Gastrocnemius medialis (tissue), 4 donors: Measurements from ENCODE around the gene NDUFB4. TPM values are rescaled to one million over a fixed set of nuclear protein-coding genes. Genes with fewer than 3 reads are reported as not detected.

Experiments
- ATAC-seq, 2 donors: fragments of 150-250 bp; one replicate each; pipeline ENCODE4 v1.9.1; 2016
- DNase-seq, 2 donors: peaks; one replicate each; pipeline ENCODE4 v3.0.0-alpha.2; 2019
- H3K27ac ChIP-seq, 4 donors: fragments of 200-600 bp; sonication (generic); 1 replicate in 1 of 4; 2 replicates in 3 of 4; pipeline ENCODE4 v1.5.1; 2016 to 2018; ENCODE audit warnings: mild to moderate bottlenecking in 2 of 4, moderate library complexity in 1 of 4
- H3K27me3 ChIP-seq, 3 donors: fragments of 200-600 bp; sonication (generic) in 2 of 3; 1 replicate in 1 of 3; 2 replicates in 2 of 3; pipeline versions ENCODE4 v1.5.1 to v1.6.0; 2016 to 2019; ENCODE audit warnings: mild to moderate bottlenecking in 1 of 3, moderate library complexity in 1 of 3
- H3K36me3 ChIP-seq, 2 donors: fragments of 200-600 bp; sonication (generic) in 1 of 2; one replicate each; pipeline ENCODE4 v1.5.1; 2017 to 2018
- H3K4me1 ChIP-seq, 2 donors: fragments of 200-600 bp; sonication (generic) in 1 of 2; one replicate each; pipeline ENCODE4 v1.5.1; 2016 to 2017; ENCODE audit warnings: mild to moderate bottlenecking in 2 of 2
- H3K4me3 ChIP-seq, 4 donors: fragments of 200-600 bp; sonication (generic) in 3 of 4; 1 replicate in 1 of 4; 2 replicates in 3 of 4; pipeline ENCODE4 v1.5.1; 2016 to 2019; ENCODE audit warnings: mild to moderate bottlenecking in 2 of 4
- H3K9me3 ChIP-seq, 3 donors: fragments of 200-600 bp; sonication (generic) in 2 of 3; 1 replicate in 1 of 3; 2 replicates in 2 of 3; pipeline ENCODE4 v1.5.1; 2016 to 2019
- CTCF ChIP-seq, 5 experiments: fragments of 450-650 bp in 3 of 5; fragments of 200-600 bp in 2 of 5; sonication (generic) in 2 of 5; IDR thresholded peaks in 4 of 5; conservative IDR thresholded peaks in 1 of 5; 1 replicate in 4 of 5; 2 replicates in 1 of 5; pipeline ENCODE4 v1.5.1; 2016 to 2019; ENCODE audit warnings: antibody characterized with exemption in 5 of 5, mild to moderate bottlenecking in 3 of 5, moderate library complexity in 3 of 5
- POLR2A ChIP-seq, 2 donors: fragments of 450-650 bp; IDR thresholded peaks; one replicate each; pipeline ENCODE4 v1.6.1; 2017; ENCODE audit warnings: antibody characterized with exemption in 2 of 2, mild to moderate bottlenecking in 2 of 2, moderate library complexity in 2 of 2
- in situ Hi-C, 4 donors: fragments of 200-750 bp; cut with MboI; loops; one replicate each; pipeline versions ENCODE4 v1.15.0 to v1.8.0; 2017; ENCODE audit warnings: low sequenced_read_pairs in 4 of 4
- intact Hi-C: fragments of 100-400 bp; cut with DNase I; formaldehyde crosslinking; loops from one replicate; pipeline ENCODE4 v1.15.1; 2023; ENCODE audit warnings: low total_unique reads
- total RNA-seq, 4 donors: library from RNA; depleted of rRNA; stranded (reverse); fragments of >200 nt; gene quantifications; one replicate each; pipeline versions ENCODE4 v1.1.0 to v1.2.3, GENCODE V29; 2016

Gene NDUFB4
- total RNA-seq = 100 to 1,000 TPM; 186 to 413 (median 377) TPM

GRCh38 chr3:120596116-120596852 is at the start of gene NDUFB4:
TSS of gene NDUFB4 (plus strand) at chr3:120596336. CDS start at chr3:120596360, 24 bp downstream.
- ATAC-seq = peak; percentile 99 to 100

GRCh38 chr3:120550546-120550945 is 45.6 kb upstream of the NDUFB4 start:
- no peaks in the 10 kb centered on the region for H3K36me3 ChIP-seq
- no peak for ATAC-seq
- in situ Hi-C loops = loop anchor here in 3 of 4 donors (5.0 to 25.0 kb wide), 3 partner anchors 237 to 663 kb away; no protein-coding TSS in a partner anchor
- no peak overlapping the region for H3K4me3 ChIP-seq
- no peak for DNase-seq
- no peak overlapping the region for H3K27ac ChIP-seq
- H3K27me3 ChIP-seq = no peaks in the 10 kb centered on the region
- TF ChIP-seq POLR2A (IDR thresholded peaks at IDR 0.05) = no peak
- TF ChIP-seq CTCF (IDR thresholded peaks at IDR 0.05 in 4 of 5, conservative IDR thresholded peaks at IDR 0.05 in 1 of 5) = no peak
- H3K9me3 ChIP-seq = no peaks in the 10 kb centered on the region
- intact Hi-C loops = no loop called here
- H3K4me1 ChIP-seq = peaks cover 5 to 12% of the 10 kb centered on the region in 2 donors

More at GRCh38 chr3:120596116-120596852, at the start of gene NDUFB4:
- Histone ChIP-seq H3K4me1 (peaks cover 36 to 45% of the 10 kb centered on the region in 2 donors), H3K27ac (peak within 1 kb of the TSS; percentile 90 to 96 (median 93)), H3K4me3 (peak within 1 kb of the TSS; percentile 86 to 99 (median 88)), H3K36me3 (peaks cover 0 to 16% of the 10 kb centered on the region in 2 donors), H3K27me3 (no peaks in the 10 kb centered on the region), H3K9me3 (no peaks in the 10 kb centered on the region)
- in situ Hi-C loops = loop anchor here in 3 of 4 donors (5.0 to 10.0 kb wide), 2 partner anchors 146 to 149 kb away; partner anchors contain the start of genes GTF2E1 (in 3 of the 3) and RABL3 (in 3 of the 3)
- DNase-seq = peak; percentile 95 to 97
- intact Hi-C loops = loop anchor here (1.0 to 5.0 kb wide), 2 partner anchors 37 to 146 kb away; partner anchors contain the start of genes GTF2E1 and RABL3
- TF ChIP-seq CTCF (IDR thresholded peaks at IDR 0.05 in 4 of 5, conservative IDR thresholded peaks at IDR 0.05 in 1 of 5) (no peak), POLR2A (IDR thresholded peaks at IDR 0.05) (peak; percentile 71 to 75)

DNA sequence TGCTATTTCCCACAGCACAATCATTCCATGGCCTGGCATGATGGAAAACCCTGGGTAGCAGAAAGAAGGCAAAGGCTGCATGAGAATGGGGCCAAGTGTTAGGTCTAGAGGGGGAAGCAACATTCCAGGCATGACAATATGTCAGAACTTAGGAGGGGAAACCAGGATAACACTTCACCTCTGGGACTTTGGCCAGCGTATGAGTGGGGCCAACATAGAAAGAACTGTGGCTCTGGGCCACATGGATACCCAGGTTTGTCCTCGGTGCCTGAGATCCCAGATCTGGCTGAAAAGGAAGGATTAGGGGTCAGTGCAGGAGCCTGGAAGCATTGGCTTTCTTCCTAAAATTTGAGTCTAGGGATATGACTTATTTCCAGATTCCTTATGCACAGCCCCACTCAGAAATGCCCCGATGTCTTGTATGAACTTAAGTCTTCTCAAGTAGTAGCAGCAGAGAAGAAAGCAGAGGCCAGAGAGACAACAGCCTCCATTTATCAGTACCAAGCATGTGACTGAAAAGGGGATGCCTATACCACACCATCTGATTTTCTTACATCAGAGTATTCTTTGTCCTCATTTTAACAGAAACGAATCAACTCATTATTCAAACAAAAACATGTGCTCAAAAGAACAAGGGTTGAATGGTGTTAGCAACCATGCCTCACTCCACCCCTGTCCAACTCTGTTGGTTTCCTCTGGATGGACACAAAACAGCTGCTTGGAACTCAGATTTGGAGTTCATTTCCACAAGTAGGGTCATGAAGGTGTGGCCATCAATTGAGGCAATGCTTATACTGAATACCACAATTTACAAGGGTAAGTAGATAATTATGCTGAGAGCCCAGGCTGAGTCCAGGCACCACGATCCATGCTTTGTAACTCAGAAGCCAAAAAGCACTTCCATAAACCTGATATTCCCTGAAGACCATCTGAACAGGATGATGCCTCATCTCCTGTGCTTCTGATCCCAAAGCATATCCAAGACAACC is 43.7 kb upstream of the NDUFB4 start:
- TF ChIP-seq CTCF (IDR thresholded peaks at IDR 0.05 in 4 of 5, conservative IDR thresholded peaks at IDR 0.05 in 1 of 5) (no peak), POLR2A (IDR thresholded peaks at IDR 0.05) (no peak)
- H3K36me3 ChIP-seq = no peaks in the 10 kb centered on the region
- no peak for ATAC-seq
- no peak for DNase-seq
- no peak overlapping the region for H3K4me3 ChIP-seq
- H3K9me3 ChIP-seq = no peaks in the 10 kb centered on the region
- intact Hi-C loops (no loop called here), in situ Hi-C loops (loop anchor here in 3 of 4 donors (5.0 to 25.0 kb wide), 3 partner anchors 235 to 665 kb away; no protein-coding TSS in a partner anchor)
- H3K27me3 ChIP-seq = no peaks in the 10 kb centered on the region
- peaks cover 5 to 12% of the 10 kb centered on the region in 2 donors for H3K4me1 ChIP-seq
- H3K27ac ChIP-seq = no peak overlapping the region

GRCh38 chr3:120554812-120555606 is 41.1 kb upstream of the NDUFB4 start:
- DNase-seq = peak in 1 of 2 donors; percentile 23
- TF ChIP-seq CTCF (IDR thresholded peaks at IDR 0.05 in 4 of 5, conservative IDR thresholded peaks at IDR 0.05 in 1 of 5) (no peak), POLR2A (IDR thresholded peaks at IDR 0.05) (no peak)
- intact Hi-C loops = no loop called here
- in situ Hi-C loops = loop anchor here in 3 of 4 donors (5.0 to 25.0 kb wide), 3 partner anchors 232 to 668 kb away; no protein-coding TSS in a partner anchor
- Histone ChIP-seq H3K9me3 (no peaks in the 10 kb centered on the region), H3K4me3 (no peak overlapping the region), H3K27me3 (no peaks in the 10 kb centered on the region), H3K27ac (peak overlapping the region in 1 of 4 donors; percentile 40), H3K36me3 (no peaks in the 10 kb centered on the region), H3K4me1 (peaks cover 18 to 30% of the 10 kb centered on the region in 2 donors)
- ATAC-seq = no peak
